ENCODE results near the gene WDPCP. TPM values are rescaled to one million over a fixed set of nuclear protein-coding genes. Genes with fewer than 3 reads are reported as not detected.
"Not testable (repeated sequence)": the region's sequence is repeated elsewhere in the genome, so short reads cannot be mapped to it uniquely, and the experiment has no call there.

WDPCP gene
- total and polyA plus RNA-seq, 2 donors (not counting 1 experiment from before 2014, with no cell fraction given): 5.6 to 22.8 TPM

GRCh38 chr2:63334910-63335309 is 253.4 kb downstream of the WDPCP start:
- DNase-seq (no peak), ATAC-seq (ENCODE audit: low read depth) (no peak)
- Histone ChIP-seq H3K36me3 (replicated peaks in 1 of 2; ENCODE audit: control extremely low read depth in 1 of 2, control insufficient read depth in 1 of 2, extremely low read depth in 1 of 2, insufficient read depth in 2 of 2, low read length in 1 of 2) (no peaks in the 10 kb centered on the region), H3K79me2 (ENCODE audit: control insufficient read depth, insufficient read depth, low read length) (no peaks in the 10 kb centered on the region), H3K27ac (ENCODE audit: low read length in 2 of 2) (no peak overlapping the region), H3K27me3 (replicated peaks in 1 of 4; ENCODE audit: control extremely low read depth in 1 of 4, control insufficient read depth in 3 of 4, insufficient read depth in 4 of 4, low read length in 3 of 4) (no peaks in the 10 kb centered on the region), H3K4me1 (ENCODE audit: control insufficient read depth in 2 of 2, insufficient read depth in 2 of 2, low read length in 2 of 2) (no peaks in the 10 kb centered on the region), H3K9me3 (ENCODE audit: control extremely low read depth in 1 of 3, control insufficient read depth in 2 of 3, insufficient read depth in 1 of 3, low read length in 2 of 3) (peaks cover 0 to 3% (median 0%) of the 10 kb centered on the region in 3 donors), H3K4me2 (replicated peaks; ENCODE audit: low read depth, low read length, poor library complexity, severe bottlenecking) (no peak overlapping the region), H3K4me3 (ENCODE audit: control extremely low read depth in 1 of 5, extremely low read depth in 1 of 5, insufficient read depth in 1 of 5, low read depth in 2 of 5, low read length in 4 of 5) (no peak overlapping the region), H3K9ac (ENCODE audit: low read length) (no peak overlapping the region), H2AFZ (ENCODE audit: insufficient read depth, low read depth, low read length, poor library complexity, severe bottlenecking) (no peak overlapping the region), H4K20me1 (ENCODE audit: control insufficient read depth, insufficient read depth, low read length, poor library complexity, severe bottlenecking) (no peaks in the 10 kb centered on the region)
- no peak overlapping the region for H3K27ac Mint-ChIP-seq
- TF ChIP-seq EZH2 (IDR thresholded peaks at IDR 0.05; ENCODE audit: borderline replicate concordance, insufficient read depth, low read depth, low read length, poor library complexity, severe bottlenecking) (no peak), CTCF (IDR thresholded peaks at IDR 0.05) (no peak)
- H3K4me3 Mint-ChIP-seq: no peak overlapping the region
- intact Hi-C loops (cut with micrococcal nuclease): no loop called here
- ChIA-PET POLR2A (no interaction called here), CTCF (no interaction called here)
- H3K9me3 Mint-ChIP-seq (ENCODE audit: insufficient read depth): peaks cover 13% of the 10 kb centered on the region
- H3K27me3 Mint-ChIP-seq: no peaks in the 10 kb centered on the region
- no peaks in the 10 kb centered on the region for H3K4me1 Mint-ChIP-seq
- WGBS (ENCODE audit: insufficient coverage): no CpG with 5 or more reads among the region's 1 CpG

GRCh38 chr2:63326473-63326872 is 261.8 kb downstream of the WDPCP start:
- no peaks in the 10 kb centered on the region for H3K36me3 ChIP-seq (replicated peaks in 1 of 2; ENCODE audit: control extremely low read depth in 1 of 2, control insufficient read depth in 1 of 2, extremely low read depth in 1 of 2, insufficient read depth in 2 of 2, low read length in 1 of 2)
- no peak overlapping the region for H2AFZ ChIP-seq (ENCODE audit: insufficient read depth, low read depth, low read length, poor library complexity, severe bottlenecking)
- TF ChIP-seq CTCF (IDR thresholded peaks at IDR 0.05) (no peak), EZH2 (IDR thresholded peaks at IDR 0.05; ENCODE audit: borderline replicate concordance, insufficient read depth, low read depth, low read length, poor library complexity, severe bottlenecking) (no peak)
- H3K4me3 ChIP-seq (ENCODE audit: control extremely low read depth in 1 of 5, extremely low read depth in 1 of 5, insufficient read depth in 1 of 5, low read depth in 2 of 5, low read length in 4 of 5): no peak overlapping the region
- Mint-ChIP-seq H3K27me3 (no peaks in the 10 kb centered on the region), H3K4me1 (no peaks in the 10 kb centered on the region), H3K4me3 (no peak overlapping the region), H3K27ac (no peak overlapping the region), H3K9me3 (ENCODE audit: insufficient read depth) (peaks cover 4% of the 10 kb centered on the region)
- intact Hi-C loops (cut with micrococcal nuclease): no loop called here
- ATAC-seq (ENCODE audit: low read depth) (no peak), DNase-seq (no peak)
- no peaks in the 10 kb centered on the region for H3K27me3 ChIP-seq (replicated peaks in 1 of 4; ENCODE audit: control extremely low read depth in 1 of 4, control insufficient read depth in 3 of 4, insufficient read depth in 4 of 4, low read length in 3 of 4)
- H3K4me2 ChIP-seq (replicated peaks; ENCODE audit: low read depth, low read length, poor library complexity, severe bottlenecking): no peak overlapping the region
- CTCF ChIA-PET: no interaction called here
- H3K9ac ChIP-seq (ENCODE audit: low read length): no peak overlapping the region
- WGBS (ENCODE audit: insufficient coverage): no CpG with 5 or more reads among the region's 1 CpG
- no peaks in the 10 kb centered on the region for H4K20me1 ChIP-seq (ENCODE audit: control insufficient read depth, insufficient read depth, low read length, poor library complexity, severe bottlenecking)
- H3K79me2 ChIP-seq (ENCODE audit: control insufficient read depth, insufficient read depth, low read length): no peaks in the 10 kb centered on the region
- H3K9me3 ChIP-seq (ENCODE audit: control extremely low read depth in 1 of 3, control insufficient read depth in 2 of 3, insufficient read depth in 1 of 3, low read length in 2 of 3): peaks cover 0 to 9% (median 0%) of the 10 kb centered on the region in 3 donors
- no peak overlapping the region for H3K27ac ChIP-seq (ENCODE audit: low read length in 2 of 2)
- no peaks in the 10 kb centered on the region for H3K4me1 ChIP-seq (ENCODE audit: control insufficient read depth in 2 of 2, insufficient read depth in 2 of 2, low read length in 2 of 2)
- POLR2A ChIA-PET: no interaction called here

GRCh38 chr2:63323662-63324061 is 264.6 kb downstream of the WDPCP start:
- DNase-seq; H3K79me2 ChIP-seq (ENCODE audit: control insufficient read depth, insufficient read depth, low read length); H3K27me3 Mint-ChIP-seq; H4K20me1 ChIP-seq (ENCODE audit: control insufficient read depth, insufficient read depth, low read length, poor library complexity, severe bottlenecking); H3K27ac Mint-ChIP-seq; H3K4me3 Mint-ChIP-seq; H3K9me3 Mint-ChIP-seq (ENCODE audit: insufficient read depth); intact Hi-C loops (cut with micrococcal nuclease); H3K27ac ChIP-seq (ENCODE audit: low read length in 2 of 2); H3K36me3 ChIP-seq (replicated peaks in 1 of 2; ENCODE audit: control extremely low read depth in 1 of 2, control insufficient read depth in 1 of 2, extremely low read depth in 1 of 2, insufficient read depth in 2 of 2, low read length in 1 of 2); H3K9ac ChIP-seq (ENCODE audit: low read length); H3K4me1 ChIP-seq (ENCODE audit: control insufficient read depth in 2 of 2, insufficient read depth in 2 of 2, low read length in 2 of 2); H3K4me3 ChIP-seq (ENCODE audit: control extremely low read depth in 1 of 5, extremely low read depth in 1 of 5, insufficient read depth in 1 of 5, low read depth in 2 of 5, low read length in 4 of 5); H3K4me2 ChIP-seq (replicated peaks; ENCODE audit: low read depth, low read length, poor library complexity, severe bottlenecking); ATAC-seq (ENCODE audit: low read depth); POLR2A ChIA-PET; CTCF ChIA-PET; H2AFZ ChIP-seq (ENCODE audit: insufficient read depth, low read depth, low read length, poor library complexity, severe bottlenecking); H3K27me3 ChIP-seq (replicated peaks in 1 of 4; ENCODE audit: control extremely low read depth in 1 of 4, control insufficient read depth in 3 of 4, insufficient read depth in 4 of 4, low read length in 3 of 4); H3K4me1 Mint-ChIP-seq: not testable (repeated sequence)
- peaks cover 0 to 10% (median 0%) of the 10 kb centered on the region in 3 donors for H3K9me3 ChIP-seq (ENCODE audit: control extremely low read depth in 1 of 3, control insufficient read depth in 2 of 3, insufficient read depth in 1 of 3, low read length in 2 of 3)
- WGBS (ENCODE audit: insufficient coverage): 98% methylated on average over 7 of the region's 11 CpGs

All from B cell (primary cell).